GM12864 (cell line): ENCODE measurements around the gene SLC1A7.

Experiments used
- DNase-seq: peaks from one replicate; pipeline ENCODE4 v3.0.0-alpha.2; 2011; ENCODE audit warnings: low read depth
- H3K4me3 ChIP-seq: 2 replicates; pipeline ENCODE4 v1.5.1; 2011; ENCODE audit warnings: mild to moderate bottlenecking, low read depth, low read length, control low read depth
- TF ChIP-seq, protein P1 (sequence below): IDR thresholded peaks from 2 replicates; pipeline ENCODE4 v1.5.1; 2011; ENCODE audit warnings: low read depth, mild to moderate bottlenecking, moderate library complexity, low read length, control low read depth, inconsistent platforms; ENCODE audit errors: missing control alignments

The SLC1A7 gene

DNA sequence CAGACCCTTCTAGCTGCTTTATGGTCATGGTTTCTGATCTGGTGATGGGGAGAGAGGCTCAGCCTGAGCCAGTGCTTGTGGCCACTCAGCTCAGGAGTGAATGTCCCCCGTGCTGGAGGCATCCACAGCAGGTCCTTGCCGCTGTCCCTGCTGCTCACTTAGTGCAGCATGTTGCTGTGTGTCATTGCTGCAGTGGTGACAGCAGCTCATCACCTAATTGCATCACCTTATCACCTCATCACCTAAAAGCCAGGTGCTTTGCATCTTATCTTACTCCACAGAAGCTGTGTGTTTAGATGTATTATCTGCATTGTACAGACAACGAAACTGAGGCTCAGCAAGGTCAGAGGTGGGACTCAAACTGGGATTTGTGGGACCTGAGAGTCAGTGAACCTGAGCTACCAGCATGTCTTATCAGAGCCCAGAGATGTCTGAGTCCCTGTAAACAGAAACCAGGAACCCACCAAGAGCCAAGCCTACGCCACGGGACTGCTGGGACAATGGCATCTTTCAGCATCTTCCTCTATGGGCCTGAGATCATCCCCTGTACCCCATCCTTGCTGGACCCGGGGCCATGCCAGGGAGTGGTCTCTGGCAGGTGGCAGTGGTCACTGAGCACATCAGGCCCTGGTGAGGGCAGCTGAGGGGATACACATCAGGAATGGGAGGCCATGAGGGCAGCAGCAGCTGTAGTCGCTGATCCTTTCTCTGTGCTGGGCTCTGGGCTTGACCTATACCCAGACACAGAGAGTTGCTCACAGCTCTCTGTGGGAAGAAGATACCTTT lies 73.9 kb downstream of the SLC1A7 start:
- no peak for DNase-seq
- no peak overlapping the region for H3K4me3 ChIP-seq
- TF ChIP-seq, protein P1, sequence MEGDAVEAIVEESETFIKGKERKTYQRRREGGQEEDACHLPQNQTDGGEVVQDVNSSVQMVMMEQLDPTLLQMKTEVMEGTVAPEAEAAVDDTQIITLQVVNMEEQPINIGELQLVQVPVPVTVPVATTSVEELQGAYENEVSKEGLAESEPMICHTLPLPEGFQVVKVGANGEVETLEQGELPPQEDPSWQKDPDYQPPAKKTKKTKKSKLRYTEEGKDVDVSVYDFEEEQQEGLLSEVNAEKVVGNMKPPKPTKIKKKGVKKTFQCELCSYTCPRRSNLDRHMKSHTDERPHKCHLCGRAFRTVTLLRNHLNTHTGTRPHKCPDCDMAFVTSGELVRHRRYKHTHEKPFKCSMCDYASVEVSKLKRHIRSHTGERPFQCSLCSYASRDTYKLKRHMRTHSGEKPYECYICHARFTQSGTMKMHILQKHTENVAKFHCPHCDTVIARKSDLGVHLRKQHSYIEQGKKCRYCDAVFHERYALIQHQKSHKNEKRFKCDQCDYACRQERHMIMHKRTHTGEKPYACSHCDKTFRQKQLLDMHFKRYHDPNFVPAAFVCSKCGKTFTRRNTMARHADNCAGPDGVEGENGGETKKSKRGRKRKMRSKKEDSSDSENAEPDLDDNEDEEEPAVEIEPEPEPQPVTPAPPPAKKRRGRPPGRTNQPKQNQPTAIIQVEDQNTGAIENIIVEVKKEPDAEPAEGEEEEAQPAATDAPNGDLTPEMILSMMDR = no peak

DNA sequence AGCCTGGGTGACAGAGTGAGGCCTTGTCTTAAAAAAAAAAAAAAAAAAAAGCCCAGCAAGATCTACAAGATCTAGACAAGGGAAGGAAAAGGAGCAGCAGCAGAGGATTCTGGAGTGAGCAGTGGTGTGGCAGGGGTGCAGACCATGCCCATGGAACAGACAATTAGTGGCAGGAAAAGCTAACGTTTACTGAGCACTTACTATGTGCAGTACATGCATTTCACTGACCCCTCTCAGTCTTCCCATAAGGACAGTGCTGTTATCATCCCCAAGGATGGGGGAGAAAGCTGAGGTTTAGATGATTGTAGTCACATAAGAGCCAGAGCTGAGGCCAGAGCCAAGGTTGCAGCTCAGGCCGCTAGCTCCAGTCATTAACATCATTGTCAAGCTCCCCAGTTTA lies 74.6 kb downstream of the SLC1A7 start:
- H3K4me3 ChIP-seq = no peak overlapping the region
- no peak for DNase-seq
- TF ChIP-seq, protein P1 = no peak

DNA sequence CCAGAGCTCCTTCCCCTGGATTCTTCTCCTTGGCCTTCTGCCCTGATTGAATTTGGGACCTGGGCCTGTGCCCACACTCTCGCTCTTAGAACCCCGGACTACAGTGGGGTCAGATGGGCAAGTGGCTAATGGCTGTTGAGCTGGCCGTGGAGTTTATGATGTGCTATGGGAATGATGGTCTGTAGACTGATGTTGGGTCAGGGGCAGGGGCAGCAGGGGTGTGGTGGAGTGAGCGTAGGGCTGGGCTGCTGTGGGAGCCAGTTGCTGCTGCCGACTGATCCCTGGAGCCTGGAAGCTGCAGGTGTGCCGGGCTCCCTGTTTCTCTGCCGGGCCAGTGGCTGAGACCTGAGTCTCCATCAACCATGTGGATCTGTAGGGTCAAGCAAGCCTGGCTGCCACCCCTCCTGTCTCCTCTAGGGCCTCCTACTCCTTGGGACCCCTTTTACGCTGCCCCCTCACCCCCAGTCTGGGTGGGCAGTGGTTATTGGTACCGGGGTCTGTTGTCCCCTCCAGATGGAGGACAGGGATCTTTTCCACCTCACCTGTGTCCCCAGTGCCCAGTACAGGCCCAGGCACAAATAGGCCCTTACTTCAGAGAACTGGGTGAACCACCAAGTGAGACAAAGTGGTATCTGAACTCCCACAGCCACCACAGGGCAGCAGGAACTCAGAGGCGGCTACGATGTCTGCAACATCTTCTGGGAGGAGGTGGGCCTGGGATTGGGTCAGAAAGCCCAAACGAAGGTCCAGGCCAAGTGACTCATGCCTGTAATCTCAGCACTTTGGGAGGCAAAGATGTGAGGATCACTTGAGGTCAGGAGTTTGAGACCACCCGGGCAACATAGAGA lies 75.3 kb downstream of the SLC1A7 start:
- no peak for DNase-seq
- H3K4me3 ChIP-seq = no peak overlapping the region
- TF ChIP-seq, protein P1 = no peak

DNA sequence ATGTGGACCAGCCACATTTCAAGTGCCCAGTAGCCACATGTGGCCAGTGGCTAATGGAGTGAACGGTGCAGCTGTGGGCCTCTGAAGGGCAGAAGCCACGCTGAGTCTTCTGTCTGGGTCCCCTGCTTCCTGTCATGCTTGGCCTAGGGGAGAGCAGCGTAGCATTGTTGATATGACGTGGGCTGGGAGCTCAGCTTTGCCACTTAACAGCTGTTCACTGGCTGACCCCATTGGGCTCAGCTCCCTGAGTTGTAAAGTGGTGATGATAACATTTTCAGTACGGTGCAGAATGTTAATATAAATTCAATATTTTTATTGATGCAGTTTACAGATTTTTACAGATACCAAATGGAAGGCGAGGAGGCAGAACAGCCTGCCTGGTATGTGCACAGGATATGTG lies 76.0 kb downstream of the SLC1A7 start:
- no peak overlapping the region for H3K4me3 ChIP-seq
- TF ChIP-seq, protein P1 = no peak
- no peak for DNase-seq

DNA sequence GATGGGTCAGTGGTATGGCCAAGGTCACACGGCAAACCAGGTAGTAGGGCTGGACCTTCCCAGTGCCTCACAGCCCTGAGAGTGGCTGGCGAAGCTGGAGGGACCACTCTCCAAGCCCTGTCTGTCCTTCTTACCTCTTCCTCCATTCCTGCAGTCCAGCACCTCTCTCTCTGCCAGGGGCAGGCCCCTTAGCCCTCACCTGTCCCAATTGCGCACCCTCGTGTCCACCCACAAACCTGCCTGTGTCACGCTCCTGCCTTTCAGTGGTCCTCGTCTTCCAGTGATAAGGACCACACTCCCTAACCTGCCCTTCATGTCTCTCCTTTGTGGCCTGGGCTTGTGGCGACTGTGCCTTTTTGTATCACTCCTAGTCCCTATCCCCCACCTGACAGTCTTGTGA lies 77.0 kb downstream of the SLC1A7 start:
- TF ChIP-seq, protein P1 = no peak
- no peak for DNase-seq
- no peak overlapping the region for H3K4me3 ChIP-seq

DNA sequence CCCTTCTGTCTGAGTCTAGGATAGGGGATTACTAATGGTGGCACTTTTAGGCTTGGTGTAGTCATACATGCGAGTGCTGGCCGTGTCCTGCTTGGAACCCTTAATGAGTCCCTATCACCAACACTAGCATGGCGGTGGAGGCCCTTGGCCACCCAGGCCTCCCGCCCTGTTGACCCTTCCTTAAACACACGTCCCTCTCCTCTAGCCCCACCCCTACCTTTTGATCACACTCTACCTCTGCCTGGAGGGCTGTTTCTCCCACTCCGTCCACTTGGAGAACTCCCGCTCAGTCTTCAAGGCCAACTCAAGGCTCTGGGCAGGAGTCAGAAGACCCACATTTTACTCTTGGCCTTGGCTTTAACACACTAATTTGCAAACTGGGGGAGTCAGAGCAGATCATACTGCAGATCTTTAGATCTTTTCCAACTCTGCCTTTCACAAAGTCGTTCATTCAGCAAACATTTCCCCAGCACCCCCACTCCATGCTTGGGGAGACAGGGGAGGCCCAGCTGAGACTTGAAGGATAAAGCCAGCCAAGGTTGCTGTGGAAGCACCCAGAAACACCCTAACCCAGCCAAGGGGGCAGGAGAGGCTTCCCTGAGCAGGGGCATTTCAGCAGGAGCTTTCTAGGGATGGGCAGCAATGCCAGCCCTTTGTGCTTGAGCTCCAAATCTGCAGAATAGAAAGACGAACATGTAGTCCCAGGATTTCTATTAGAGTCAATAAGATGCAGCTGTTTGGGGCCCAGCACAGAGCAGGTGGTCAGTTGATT lies 78.5 kb downstream of the SLC1A7 start:
- TF ChIP-seq, protein P1 = no peak
- no peak for DNase-seq
- no peak overlapping the region for H3K4me3 ChIP-seq
